Parathyroid adenoma (tissue), 2 donors: ENCODE measurements around the gene SMARCC2.
A peak's percentile ranks its signal among the peaks of the same experiment; 100 is the strongest.

Experiments used
- H2AFZ ChIP-seq: fragments of 300-600 bp; sonication (generic); one replicate; pipeline ENCODE4 v1.7.0; 2017; ENCODE audit warnings: antibody characterized with exemption, mild to moderate bottlenecking
- H3K27ac ChIP-seq: fragments of 300-600 bp; sonication (generic); one replicate; pipeline ENCODE4 v1.7.0; 2017
- H3K27me3 ChIP-seq: fragments of 300-600 bp; sonication (generic); one replicate; pipeline ENCODE4 v1.7.0; 2017; ENCODE audit warnings: low read length; ENCODE audit not compliant: control insufficient read depth, insufficient read depth
- H3K36me3 ChIP-seq: fragments of 300-600 bp; sonication (generic); one replicate; pipeline ENCODE4 v1.7.0; 2017; ENCODE audit warnings: low read length; ENCODE audit not compliant: control insufficient read depth, insufficient read depth
- H3K4me1 ChIP-seq: fragments of 300-600 bp; sonication (generic); one replicate; pipeline ENCODE4 v1.7.0; 2017; ENCODE audit warnings: control low read depth
- H3K4me2 ChIP-seq: fragments of 300-600 bp; sonication (generic); one replicate; pipeline ENCODE4 v1.7.0; 2017; ENCODE audit warnings: low read length
- H3K4me3 ChIP-seq: fragments of 300-600 bp; sonication (generic); one replicate; pipeline ENCODE4 v1.7.0; 2017; ENCODE audit warnings: low read depth, low read length
- H3K79me2 ChIP-seq: fragments of 300-600 bp; sonication (generic); one replicate; pipeline ENCODE4 v1.7.0; 2017; ENCODE audit warnings: control low read depth
- H3K9ac ChIP-seq: fragments of 300-600 bp; sonication (generic); one replicate; pipeline ENCODE4 v1.7.0; 2017; ENCODE audit warnings: mild to moderate bottlenecking
- H3K9me3 ChIP-seq: fragments of 300-600 bp; sonication (generic); one replicate; pipeline ENCODE4 v1.7.0; 2017; ENCODE audit warnings: low read length; ENCODE audit not compliant: control insufficient read depth
- CTCF ChIP-seq: fragments of 300-600 bp; sonication (generic); IDR thresholded peaks from one replicate; pipeline ENCODE4 v1.7.0; 2017; ENCODE audit warnings: antibody characterized with exemption, mild to moderate bottlenecking
- donor health status: primary hyperparathyroidism.

SMARCC2 gene

GRCh38 chr12:56150563-56150962, 38.7 kb downstream of the SMARCC2 start:
- no peak overlapping the region for H3K4me2 ChIP-seq
- H3K27ac ChIP-seq, result no peak overlapping the region
- no peaks in the 10 kb centered on the region for H3K36me3 ChIP-seq
- H3K9ac ChIP-seq, result no peak overlapping the region
- no peaks in the 10 kb centered on the region for H3K9me3 ChIP-seq
- no peaks in the 10 kb centered on the region for H3K27me3 ChIP-seq
- peaks cover 21% of the 10 kb centered on the region for H3K4me1 ChIP-seq
- H2AFZ ChIP-seq, result no peak overlapping the region
- TF ChIP-seq CTCF, result no peak
- no peaks in the 10 kb centered on the region for H3K79me2 ChIP-seq
- no peak overlapping the region for H3K4me3 ChIP-seq

DNA sequence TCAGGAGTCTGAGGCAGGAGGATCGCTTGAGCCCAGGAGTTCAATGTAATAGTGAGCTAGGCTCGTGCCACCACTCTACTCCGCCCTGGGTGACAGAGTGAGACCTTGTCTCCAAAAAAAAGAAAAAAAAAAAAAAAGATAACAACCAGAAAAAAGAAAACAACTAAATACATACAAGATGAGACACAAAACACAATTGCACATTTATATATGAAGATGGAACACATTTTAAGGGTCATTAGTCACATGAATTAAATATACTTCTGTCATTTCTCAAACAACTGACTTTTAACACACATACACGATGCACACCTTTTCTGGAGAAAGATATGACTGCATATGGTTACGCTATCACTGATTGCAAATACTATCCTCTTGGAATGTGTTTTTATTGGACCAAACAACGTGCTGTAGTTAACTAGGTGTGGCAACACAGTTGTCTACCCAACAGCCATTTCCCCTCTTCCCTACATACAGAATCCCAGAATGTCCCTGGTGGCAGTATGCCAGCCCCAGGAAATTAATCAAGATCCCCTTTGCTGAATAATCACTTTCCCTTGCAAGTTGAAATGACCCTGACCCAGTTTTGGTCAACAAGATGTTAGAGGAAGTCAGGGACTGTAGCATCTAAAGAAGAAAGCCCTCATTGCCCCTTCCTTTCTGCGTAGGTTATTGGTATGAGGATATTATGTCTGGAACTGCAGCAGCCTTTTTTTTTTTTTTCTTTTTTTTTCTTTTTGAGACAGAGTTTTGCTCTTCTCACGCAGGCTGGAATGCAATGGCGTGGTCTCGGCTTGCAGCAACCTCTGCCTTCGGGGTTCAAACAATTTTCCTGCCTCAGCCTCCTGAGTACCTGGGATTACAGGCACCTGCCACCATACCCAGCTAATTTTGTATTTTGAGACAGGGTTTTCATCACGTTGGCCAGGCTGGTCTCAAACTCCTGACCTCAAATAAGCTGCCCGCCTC, 42.5 kb downstream of the SMARCC2 start:
- H3K4me3 ChIP-seq, result peak overlapping the region; percentile 14
- H3K27me3 ChIP-seq, result no peaks in the 10 kb centered on the region
- H3K9ac ChIP-seq, result no peak overlapping the region
- no peaks in the 10 kb centered on the region for H3K9me3 ChIP-seq
- peak overlapping the region; percentile 75 for H3K27ac ChIP-seq
- H2AFZ ChIP-seq, result peak overlapping the region; percentile 54
- TF ChIP-seq CTCF, result no peak
- H3K4me2 ChIP-seq, result peak overlapping the region; percentile 14
- no peaks in the 10 kb centered on the region for H3K79me2 ChIP-seq
- no peaks in the 10 kb centered on the region for H3K36me3 ChIP-seq
- H3K4me1 ChIP-seq, result peaks cover 16% of the 10 kb centered on the region

DNA sequence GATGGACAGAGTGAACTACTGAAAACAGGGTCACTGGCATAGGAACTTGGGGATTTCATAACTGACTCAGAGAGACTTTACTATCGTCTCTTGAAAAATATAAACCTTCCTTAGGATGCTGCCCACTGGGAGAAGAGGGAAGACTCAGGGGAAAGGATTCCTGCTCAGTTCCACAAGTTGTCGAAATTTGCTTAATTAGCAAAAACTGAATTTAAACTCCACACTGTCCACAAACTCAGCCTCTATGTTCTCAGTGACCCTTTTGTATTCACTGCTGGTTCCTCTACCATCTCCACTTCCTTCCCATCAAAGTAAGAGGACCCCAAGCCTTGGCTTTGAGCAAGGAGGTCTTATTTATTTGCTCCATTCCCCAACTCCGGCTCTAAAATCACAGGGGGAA, 44.1 kb downstream of the SMARCC2 start:
- H3K4me1 ChIP-seq, result peaks cover 11% of the 10 kb centered on the region
- no peaks in the 10 kb centered on the region for H3K9me3 ChIP-seq
- no peak overlapping the region for H3K9ac ChIP-seq
- no peak overlapping the region for H3K4me3 ChIP-seq
- H3K36me3 ChIP-seq, result no peaks in the 10 kb centered on the region
- no peak overlapping the region for H3K4me2 ChIP-seq
- no peaks in the 10 kb centered on the region for H3K27me3 ChIP-seq
- no peak overlapping the region for H2AFZ ChIP-seq
- no peak for TF ChIP-seq CTCF
- H3K27ac ChIP-seq, result no peak overlapping the region
- H3K79me2 ChIP-seq, result no peaks in the 10 kb centered on the region

DNA sequence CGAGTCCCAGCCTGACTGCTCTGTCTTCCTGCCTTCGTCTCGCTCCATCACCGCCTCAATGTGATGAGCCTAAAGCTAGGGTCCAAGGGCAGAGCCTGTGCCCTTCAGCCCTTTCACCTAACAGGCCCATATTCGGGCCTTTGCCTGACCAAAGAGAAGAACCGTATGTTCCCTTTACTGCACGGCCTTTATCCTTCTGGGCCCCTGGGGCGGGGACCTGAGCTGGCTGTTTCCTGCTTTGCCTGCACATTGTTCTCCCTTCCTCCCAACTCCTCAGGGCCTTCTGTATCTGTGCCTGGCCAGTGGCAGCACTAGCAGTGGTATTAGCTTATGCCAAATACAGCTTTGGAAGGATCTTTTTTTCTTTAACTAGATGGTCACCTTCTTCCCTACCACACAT, 45.4 kb downstream of the SMARCC2 start:
- H3K27me3 ChIP-seq, result no peaks in the 10 kb centered on the region
- H3K4me1 ChIP-seq, result peaks cover 11% of the 10 kb centered on the region
- no peaks in the 10 kb centered on the region for H3K9me3 ChIP-seq
- no peak overlapping the region for H3K4me3 ChIP-seq
- H3K27ac ChIP-seq, result peak overlapping the region; percentile 52
- TF ChIP-seq CTCF, result no peak
- no peaks in the 10 kb centered on the region for H3K79me2 ChIP-seq
- no peak overlapping the region for H3K9ac ChIP-seq
- H2AFZ ChIP-seq, result no peak overlapping the region
- H3K4me2 ChIP-seq, result no peak overlapping the region
- H3K36me3 ChIP-seq, result no peaks in the 10 kb centered on the region

DNA sequence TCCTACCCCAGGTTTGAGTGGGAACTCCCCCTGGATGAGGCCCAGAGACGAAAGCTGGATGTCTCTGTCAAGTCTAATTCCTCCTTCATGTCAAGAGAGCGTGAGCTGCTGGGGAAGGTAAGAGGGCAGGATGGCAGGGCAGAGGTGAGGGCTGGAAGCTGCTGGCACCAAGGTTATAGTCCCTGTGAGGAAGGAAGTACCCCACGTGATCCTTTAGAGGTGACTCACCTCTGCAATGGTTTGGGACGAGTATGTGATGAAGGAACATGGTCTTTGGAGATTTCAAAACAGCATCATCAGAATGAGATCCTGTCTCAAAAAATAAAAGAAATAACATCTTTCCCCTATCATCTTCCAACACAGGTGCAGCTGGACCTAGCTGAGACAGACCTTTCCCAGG, 46.1 kb downstream of the SMARCC2 start:
- H3K4me3 ChIP-seq, result no peak overlapping the region
- H3K36me3 ChIP-seq, result no peaks in the 10 kb centered on the region
- H3K27ac ChIP-seq, result peak overlapping the region; percentile 52
- no peaks in the 10 kb centered on the region for H3K27me3 ChIP-seq
- peaks cover 11% of the 10 kb centered on the region for H3K4me1 ChIP-seq
- TF ChIP-seq CTCF, result no peak
- H3K9me3 ChIP-seq, result no peaks in the 10 kb centered on the region
- H3K4me2 ChIP-seq, result no peak overlapping the region
- no peaks in the 10 kb centered on the region for H3K79me2 ChIP-seq
- H2AFZ ChIP-seq, result no peak overlapping the region
- H3K9ac ChIP-seq, result no peak overlapping the region
